Osteoblast (primary cell): ENCODE measurements around the gene USP54. TPM values are rescaled to one million over a fixed set of nuclear protein-coding genes. Genes with fewer than 3 reads are reported as not detected.

Experiments
- DNase-seq: peaks from one replicate; pipeline ENCODE4 v3.0.0; 2011; ENCODE audit warnings: low spot score, mixed read lengths; ENCODE audit not compliant: insufficient read length; ENCODE audit errors: missing footprints
- H2AFZ ChIP-seq: 2 replicates; pipeline ENCODE4 v1.6.0; 2011; ENCODE audit warnings: mild to moderate bottlenecking, low read length
- H3K27ac ChIP-seq: 2 replicates; pipeline ENCODE4 v1.5.1; 2011; ENCODE audit warnings: mild to moderate bottlenecking, low read depth, low read length, moderate library complexity
- H3K27me3 ChIP-seq: 2 replicates; pipeline ENCODE4 v1.6.0; 2012; ENCODE audit warnings: mild to moderate bottlenecking, control low read depth, inconsistent platforms, low read length, moderate library complexity; ENCODE audit not compliant: insufficient read depth
- H3K36me3 ChIP-seq: 2 replicates; pipeline ENCODE4 v1.5.1; 2011; ENCODE audit warnings: mild to moderate bottlenecking, low read length, control low read depth, moderate library complexity; ENCODE audit not compliant: insufficient read depth
- H3K4me1 ChIP-seq: 2 replicates; pipeline ENCODE4 v1.5.1; 2011; ENCODE audit warnings: mild to moderate bottlenecking, low read length, control low read depth, moderate library complexity; ENCODE audit not compliant: insufficient read depth
- H3K4me2 ChIP-seq: 2 replicates; pipeline ENCODE4 v1.6.0; 2011; ENCODE audit warnings: mild to moderate bottlenecking, low read length; ENCODE audit not compliant: insufficient read depth
- H3K4me3 ChIP-seq: fragments of 200-600 bp; sonication (generic); 3 replicates; pipeline ENCODE4 v1.5.1; 2012; ENCODE audit warnings: mild to moderate bottlenecking, low read length, inconsistent platforms; ENCODE audit not compliant: insufficient read depth
- H3K79me2 ChIP-seq: 2 replicates; pipeline ENCODE4 v1.6.0; 2012; ENCODE audit warnings: mild to moderate bottlenecking, low read length, control low read depth, inconsistent platforms; ENCODE audit not compliant: insufficient read depth
- H3K9me3 ChIP-seq: 2 replicates; pipeline ENCODE4 v1.5.1; 2011; ENCODE audit warnings: low read depth, low read length, control low read depth
- H4K20me1 ChIP-seq: 2 replicates; pipeline ENCODE4 v1.6.0; 2012; ENCODE audit warnings: mild to moderate bottlenecking, low read length, control low read depth; ENCODE audit not compliant: insufficient read depth
- total RNA-seq: library from RNA; depleted of rRNA; stranded (reverse); fragments of >200 nt; gene quantifications from 2 replicates; pipeline ENCODE4 v1.2.3, GENCODE V29; 2012
- TF ChIP-seq, protein P1 (sequence below): IDR thresholded peaks from 2 replicates; pipeline ENCODE4 v1.5.1; 2011; ENCODE audit warnings: mild to moderate bottlenecking, low read depth, low read length, moderate library complexity; ENCODE audit errors: extremely low read depth

Gene USP54
- 23.0 and 25.0 TPM in 2 replicates for total RNA-seq

GRCh38 chr10:73590881-73591799 lies at the start of gene USP54:
Gene USP54 (minus strand): TSS chr10:73591342. CDS start chr10:73575658, 15,684 bp downstream.
- peaks cover 31% of the 10 kb centered on the region for H3K4me1 ChIP-seq
- TF ChIP-seq, protein P1, sequence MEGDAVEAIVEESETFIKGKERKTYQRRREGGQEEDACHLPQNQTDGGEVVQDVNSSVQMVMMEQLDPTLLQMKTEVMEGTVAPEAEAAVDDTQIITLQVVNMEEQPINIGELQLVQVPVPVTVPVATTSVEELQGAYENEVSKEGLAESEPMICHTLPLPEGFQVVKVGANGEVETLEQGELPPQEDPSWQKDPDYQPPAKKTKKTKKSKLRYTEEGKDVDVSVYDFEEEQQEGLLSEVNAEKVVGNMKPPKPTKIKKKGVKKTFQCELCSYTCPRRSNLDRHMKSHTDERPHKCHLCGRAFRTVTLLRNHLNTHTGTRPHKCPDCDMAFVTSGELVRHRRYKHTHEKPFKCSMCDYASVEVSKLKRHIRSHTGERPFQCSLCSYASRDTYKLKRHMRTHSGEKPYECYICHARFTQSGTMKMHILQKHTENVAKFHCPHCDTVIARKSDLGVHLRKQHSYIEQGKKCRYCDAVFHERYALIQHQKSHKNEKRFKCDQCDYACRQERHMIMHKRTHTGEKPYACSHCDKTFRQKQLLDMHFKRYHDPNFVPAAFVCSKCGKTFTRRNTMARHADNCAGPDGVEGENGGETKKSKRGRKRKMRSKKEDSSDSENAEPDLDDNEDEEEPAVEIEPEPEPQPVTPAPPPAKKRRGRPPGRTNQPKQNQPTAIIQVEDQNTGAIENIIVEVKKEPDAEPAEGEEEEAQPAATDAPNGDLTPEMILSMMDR: no peak
- no peaks in the 10 kb centered on the region for H4K20me1 ChIP-seq
- H3K79me2 ChIP-seq: no peaks in the 10 kb centered on the region
- H2AFZ ChIP-seq: peak within 1 kb of the TSS; percentile 69
- H3K4me2 ChIP-seq: peak within 1 kb of the TSS; percentile 61
- H3K27ac ChIP-seq: peak within 1 kb of the TSS; percentile 59
- H3K36me3 ChIP-seq: no peaks in the 10 kb centered on the region
- H3K27me3 ChIP-seq: no peaks in the 10 kb centered on the region
- peak within 1 kb of the TSS; percentile 48 for H3K4me3 ChIP-seq
- no peaks in the 10 kb centered on the region for H3K9me3 ChIP-seq
- peak; percentile 64 for DNase-seq

- no peaks in the 10 kb centered on the region for H4K20me1 ChIP-seq
- no peaks in the 10 kb centered on the region for H3K36me3 ChIP-seq
- no peaks in the 10 kb centered on the region for H3K9me3 ChIP-seq
- TF ChIP-seq, protein P1: no peak
- no peak overlapping the region for H3K27ac ChIP-seq
- H3K4me3 ChIP-seq: no peak overlapping the region
- no peaks in the 10 kb centered on the region for H3K4me1 ChIP-seq
- H3K4me2 ChIP-seq: no peak overlapping the region
- H2AFZ ChIP-seq: no peak overlapping the region
- H3K27me3 ChIP-seq: peaks cover 12% of the 10 kb centered on the region
- H3K79me2 ChIP-seq: no peaks in the 10 kb centered on the region
- DNase-seq: no peak
Measured at GRCh38 chr10:73639286-73639685, 48.1 kb upstream of the USP54 start.

DNA sequence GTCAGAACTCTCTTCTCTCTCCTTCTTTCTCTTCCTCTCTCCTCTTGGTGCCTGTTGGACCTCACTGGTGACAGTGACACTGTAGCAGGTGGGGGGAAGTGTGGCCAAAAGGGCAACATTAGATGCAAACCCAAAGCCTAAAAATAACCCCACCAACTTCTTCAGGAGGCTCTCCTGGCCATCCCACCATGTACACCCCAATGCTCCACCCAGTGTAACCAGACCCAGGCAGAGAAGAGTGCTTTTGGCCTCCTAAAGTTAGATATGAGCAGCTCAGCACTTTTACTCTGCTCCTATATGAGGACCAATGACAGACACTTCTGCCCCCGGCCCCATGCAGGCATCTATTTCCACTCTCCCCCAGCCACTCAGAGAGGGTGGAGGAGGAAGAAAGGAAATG lies 44.6 kb upstream of the USP54 start:
- no peaks in the 10 kb centered on the region for H3K36me3 ChIP-seq
- H3K27me3 ChIP-seq: peaks cover 2% of the 10 kb centered on the region
- no peaks in the 10 kb centered on the region for H3K9me3 ChIP-seq
- H4K20me1 ChIP-seq: no peaks in the 10 kb centered on the region
- H2AFZ ChIP-seq: no peak overlapping the region
- no peak overlapping the region for H3K4me3 ChIP-seq
- peak; percentile 26 for DNase-seq
- TF ChIP-seq, protein P1: no peak
- H3K27ac ChIP-seq: no peak overlapping the region
- H3K79me2 ChIP-seq: no peaks in the 10 kb centered on the region
- H3K4me2 ChIP-seq: no peak overlapping the region
- no peaks in the 10 kb centered on the region for H3K4me1 ChIP-seq

DNA sequence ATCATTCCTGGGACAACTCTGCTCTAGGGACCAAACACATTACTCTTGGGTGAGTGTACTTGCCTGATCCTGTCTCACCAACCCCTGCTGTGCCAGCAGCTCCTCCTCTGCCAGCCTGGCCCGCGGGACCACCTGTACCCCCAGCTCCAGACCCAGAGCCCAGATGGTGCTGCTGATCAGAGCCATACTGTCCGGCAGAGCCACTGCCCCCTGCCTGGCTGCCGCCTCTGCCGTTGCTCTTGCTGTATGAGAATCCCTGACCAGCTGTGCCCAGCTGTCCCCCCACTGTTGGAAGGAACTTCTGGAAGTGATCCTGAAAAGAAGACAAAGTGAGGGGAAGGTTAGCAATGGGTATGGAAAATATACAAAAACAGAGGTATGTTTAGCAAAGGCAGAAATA lies 43.3 kb upstream of the USP54 start:
- Histone ChIP-seq H3K9me3 (no peaks in the 10 kb centered on the region), H3K4me2 (no peak overlapping the region), H4K20me1 (no peaks in the 10 kb centered on the region), H3K4me1 (no peaks in the 10 kb centered on the region), H3K79me2 (no peaks in the 10 kb centered on the region), H2AFZ (no peak overlapping the region), H3K27ac (no peak overlapping the region), H3K27me3 (peaks cover 2% of the 10 kb centered on the region), H3K4me3 (no peak overlapping the region), H3K36me3 (no peaks in the 10 kb centered on the region)
- TF ChIP-seq, protein P1: no peak
- no peak for DNase-seq
